HUDEP-2 (cell line): Measurements from ENCODE around the gene SMR3A.

Experiments
- DNase-seq, 76 experiments: peaks; one replicate each; lab custom pipeline; 2025; ENCODE audit not compliant: unreplicated experiment in 76 of 76; lab: John Stamatoyannopoulos, UW

Gene SMR3A

DNA sequence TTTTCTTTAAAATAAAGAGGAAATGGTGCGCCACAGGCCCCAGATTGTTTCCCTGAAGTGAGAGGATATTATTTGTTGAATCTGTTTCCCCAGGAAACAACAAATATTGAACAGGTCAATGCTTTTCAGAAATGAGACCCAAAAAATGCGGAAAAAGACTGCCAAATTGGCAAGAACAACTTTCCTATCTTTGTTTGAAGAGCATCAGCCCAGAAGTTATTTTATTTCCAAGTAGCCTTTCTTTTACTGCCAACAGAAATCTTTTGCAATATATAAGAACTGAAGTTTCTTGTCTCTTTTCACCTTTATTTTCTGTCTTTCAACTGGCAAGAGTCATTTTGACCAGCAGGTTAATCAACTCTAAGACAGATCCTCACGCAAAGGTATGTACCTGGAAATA lies at the start of gene SMR3A:
Gene SMR3A (plus strand): TSS at position 301 of the 400 bp plus-strand sequence. CDS start 1,356 bp downstream, outside the sequence.
- no peak for DNase-seq

DNA sequence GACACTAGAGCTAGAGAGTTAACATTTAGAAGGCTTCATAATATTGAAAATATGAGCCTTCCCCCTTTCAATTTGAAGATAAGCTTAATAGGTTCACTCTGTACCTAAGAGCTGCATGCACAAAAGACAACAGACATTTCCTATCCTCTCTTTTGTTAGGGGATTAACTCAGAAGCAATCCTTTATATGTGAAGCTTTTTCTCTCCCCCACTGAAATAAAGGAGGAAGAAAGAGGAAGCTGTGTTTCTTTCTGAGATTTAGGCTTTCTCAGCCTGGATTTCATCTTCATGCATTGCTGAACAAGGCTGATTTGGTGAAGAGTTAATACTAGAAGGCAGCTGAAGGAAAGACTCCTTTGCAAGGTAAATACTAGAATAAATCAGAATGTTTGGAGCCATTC lies 46.8 kb upstream of the SMR3A start:
- no peak for DNase-seq

DNA sequence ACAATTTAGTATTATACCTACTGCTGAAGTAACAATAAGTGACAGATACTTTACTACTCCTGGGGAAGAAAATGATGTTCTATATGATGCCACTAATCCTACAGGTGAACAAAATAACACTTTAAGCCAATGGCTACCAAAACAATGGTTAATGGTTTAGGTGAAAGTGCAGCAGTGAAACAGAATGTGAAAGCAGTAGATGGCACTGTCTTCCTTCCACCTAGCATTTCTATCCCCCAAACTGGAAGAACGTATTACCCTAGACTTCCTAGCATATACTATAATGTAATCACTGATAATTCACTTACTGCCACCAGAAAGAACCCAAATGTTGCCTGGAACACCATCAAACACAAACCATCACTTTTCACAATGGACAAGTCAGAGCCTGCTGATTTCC lies 44.6 kb upstream of the SMR3A start:
- DNase-seq, result no peak

DNA sequence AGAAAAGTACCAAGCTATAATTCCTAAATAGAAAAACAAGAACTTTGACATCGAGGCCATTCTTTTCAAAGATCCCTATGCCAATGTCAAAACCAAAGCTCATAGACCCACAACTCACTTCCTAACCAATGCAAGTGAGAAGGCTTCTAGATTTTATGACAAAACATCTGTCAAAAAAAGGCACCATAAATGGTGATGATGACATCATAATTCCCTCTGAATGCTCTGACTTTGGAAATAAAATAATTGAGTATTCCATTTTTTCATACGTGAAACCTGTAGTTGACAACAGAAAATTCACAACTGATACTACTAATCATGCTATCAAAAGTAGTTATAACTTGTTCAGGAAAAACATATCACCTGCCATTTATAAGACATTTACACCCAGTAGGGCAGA lies 34.5 kb upstream of the SMR3A start:
- no peak for DNase-seq

DNA sequence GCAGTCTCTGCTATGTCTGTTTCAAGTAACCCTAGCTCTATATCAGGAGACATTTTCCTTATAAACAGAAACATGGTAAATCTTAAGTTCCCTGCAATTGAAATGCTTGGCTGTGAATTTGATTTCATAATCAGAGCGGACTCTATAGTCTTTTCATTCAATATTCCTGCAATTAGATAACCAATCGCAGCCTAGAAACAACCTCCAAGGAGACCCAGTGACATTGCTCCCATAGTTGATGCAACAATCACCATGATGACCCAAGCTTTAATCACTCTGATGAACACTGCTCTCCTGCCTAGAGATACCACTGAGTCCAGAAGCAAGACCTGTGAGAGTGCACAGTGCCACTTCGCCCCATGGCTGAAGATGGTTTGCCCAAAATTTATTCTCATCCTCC lies 25.9 kb upstream of the SMR3A start, which contains the start of gene CABS1:
Gene CABS1 (plus strand): TSS at position 301 of the 400 bp plus-strand sequence. CDS start 59 bp downstream, at position 360.
- no peak for DNase-seq

DNA sequence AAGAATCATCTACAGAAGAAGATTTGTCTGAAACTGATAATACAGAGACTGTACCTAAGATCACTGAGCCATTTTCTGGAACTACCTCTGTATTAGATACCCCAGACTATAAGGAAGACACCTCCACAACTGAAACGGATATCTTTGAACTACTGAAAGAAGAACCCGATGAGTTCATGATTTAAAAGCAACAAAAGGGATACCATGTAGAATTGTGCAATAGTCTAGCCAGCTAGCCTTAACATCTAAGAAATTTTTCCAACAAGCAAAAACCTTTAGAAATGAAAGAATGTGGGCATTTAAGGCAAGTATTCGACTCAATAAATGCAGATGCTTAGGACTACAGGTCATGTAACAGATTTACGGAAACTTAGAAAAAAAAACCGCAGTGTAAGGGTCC lies 24.5 kb upstream of the SMR3A start:
- no peak for DNase-seq

DNA sequence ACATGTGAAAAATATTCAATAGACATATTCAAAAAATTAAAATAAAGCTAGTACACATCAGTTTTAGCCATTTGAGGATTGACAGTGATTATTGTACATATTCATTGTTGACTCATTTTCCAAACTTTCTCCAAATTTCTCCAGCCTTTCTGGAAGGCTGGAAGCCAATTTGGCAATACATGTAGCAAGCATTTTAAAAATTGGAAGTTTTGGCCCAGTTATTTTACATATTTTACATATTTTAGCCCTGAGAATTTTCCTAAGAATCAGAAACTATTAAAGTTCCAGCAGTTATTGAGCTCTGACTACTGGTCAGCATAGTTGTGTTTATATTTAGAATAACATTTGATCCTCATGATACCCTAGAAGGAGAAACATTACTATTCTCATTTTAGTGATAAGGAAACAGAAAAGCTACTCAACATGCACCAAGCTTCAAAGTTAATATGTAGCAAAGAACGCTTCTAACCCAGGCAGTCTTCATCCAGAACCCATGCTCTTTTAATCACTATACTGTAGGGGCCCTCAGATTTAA lies 22.6 kb upstream of the SMR3A start:
- no peak for DNase-seq

DNA sequence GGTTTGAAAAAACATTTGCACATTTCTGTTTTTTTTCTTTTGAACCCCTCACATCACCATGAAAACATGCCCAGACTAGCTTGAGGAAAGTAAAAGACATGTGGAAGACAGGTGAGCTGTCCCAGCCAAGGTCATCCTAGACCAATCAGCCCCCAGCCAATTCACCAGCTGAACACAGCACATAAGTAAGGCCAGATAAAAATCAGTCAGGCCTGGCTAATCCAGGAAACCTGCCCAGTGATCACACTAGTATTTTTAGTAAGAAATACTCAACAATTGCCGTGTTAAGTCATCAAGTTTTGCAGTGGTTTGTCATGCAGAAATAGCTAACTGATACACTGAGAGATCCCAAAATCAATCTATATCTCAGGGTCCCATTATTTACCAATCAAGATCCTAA lies 4.4 kb upstream of the SMR3A start:
- DNase-seq, result no peak

DNA sequence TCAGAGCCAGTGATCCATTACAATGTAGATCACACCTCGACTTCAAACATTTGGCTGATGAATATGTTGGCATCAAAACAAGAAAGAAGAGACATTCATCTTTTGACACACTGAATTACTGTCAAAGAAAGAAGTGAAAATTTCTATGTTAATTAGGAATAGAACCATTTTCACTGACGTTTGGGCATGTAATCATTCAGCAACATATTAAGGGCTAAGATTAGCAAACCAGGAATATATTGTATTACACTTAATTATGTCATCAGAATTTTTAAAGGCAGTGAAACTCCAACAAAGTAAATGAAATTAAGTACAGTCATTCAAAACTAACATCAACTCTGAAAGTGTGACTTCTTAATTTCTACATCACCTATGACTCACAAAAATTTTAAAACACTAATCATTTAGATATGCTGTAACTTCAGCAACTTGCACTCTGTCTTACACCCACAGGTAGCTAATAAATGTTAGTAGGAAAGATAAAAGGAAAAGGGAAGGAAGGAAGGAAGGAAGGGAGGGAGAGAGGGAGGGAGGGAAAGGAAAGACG lies 1.4 kb upstream of the SMR3A start:
- DNase-seq, result no peak

DNA sequence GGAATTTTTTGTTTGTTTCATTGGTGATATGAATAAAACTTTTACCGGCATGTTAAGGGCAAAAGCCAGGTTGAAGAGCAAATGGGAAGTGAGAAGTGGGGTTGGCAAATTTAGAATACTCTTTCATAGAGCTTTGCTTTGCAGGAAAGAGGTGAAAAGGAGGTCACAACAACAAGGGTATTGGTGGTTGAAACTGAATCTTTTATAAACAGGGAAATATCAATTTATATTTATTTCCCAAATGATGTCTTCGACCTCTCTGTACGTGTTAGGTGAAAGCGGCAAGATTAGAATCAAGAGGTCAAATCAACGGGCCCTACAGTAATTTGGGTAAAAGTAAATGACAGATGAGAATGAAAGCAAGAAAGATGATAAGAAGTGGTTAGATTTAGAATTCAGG lies 3.4 kb downstream of the SMR3A start:
- no peak for DNase-seq

DNA sequence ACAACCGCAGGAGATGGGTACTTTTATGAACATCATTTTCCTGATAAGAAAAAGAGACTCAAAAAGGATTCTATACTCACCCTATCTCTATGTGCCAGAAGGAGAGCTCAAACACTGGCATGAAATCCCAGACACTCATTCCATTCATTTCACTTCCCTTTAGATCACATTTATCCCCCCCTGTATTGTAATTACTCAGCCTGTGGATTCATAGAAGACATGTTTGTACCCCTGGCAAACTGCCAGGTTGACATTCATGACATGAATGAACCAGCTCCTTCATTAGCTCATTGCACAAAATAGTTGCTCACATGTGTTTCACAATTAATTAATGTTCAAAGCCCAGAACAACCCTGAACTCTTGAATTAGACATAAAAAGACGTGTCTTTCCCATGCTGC lies 4.9 kb downstream of the SMR3A start:
- no peak for DNase-seq

DNA sequence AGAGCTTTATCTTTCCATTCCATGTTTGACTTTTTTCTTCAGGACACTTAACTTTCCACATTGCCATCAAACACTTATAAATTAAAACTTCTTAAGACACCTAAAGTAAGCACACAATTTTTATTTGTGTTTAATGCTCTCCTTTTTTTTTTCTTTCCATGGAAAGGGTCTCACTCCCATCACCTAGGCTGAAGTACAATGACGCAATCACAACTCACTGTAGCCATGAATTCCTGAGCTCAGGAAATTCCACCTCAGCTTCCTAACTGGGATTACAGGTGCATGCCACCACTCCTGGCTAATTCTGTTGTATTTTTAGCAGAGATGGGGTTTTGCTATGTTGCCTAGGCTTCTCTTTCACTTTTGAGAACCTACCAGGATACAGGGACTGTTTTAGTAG lies 7.3 kb downstream of the SMR3A start:
- no peak for DNase-seq

DNA sequence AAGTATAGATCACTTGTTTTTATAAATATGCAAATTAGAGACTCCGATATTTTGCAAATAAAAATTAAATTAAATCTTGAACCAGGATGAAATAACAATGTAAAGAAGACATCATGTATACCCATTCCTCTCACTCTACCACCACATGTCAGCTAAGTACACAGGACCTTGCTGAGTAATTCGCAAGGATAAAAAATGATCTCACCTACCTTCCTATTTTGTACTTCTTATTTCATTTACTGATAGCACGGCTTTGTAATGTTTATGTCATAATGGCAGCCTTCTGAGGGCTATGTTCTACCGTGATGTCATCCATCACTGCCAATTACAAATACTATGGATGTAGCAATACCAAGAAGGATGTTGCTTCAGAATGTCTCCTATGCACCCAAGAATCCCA lies 11.4 kb downstream of the SMR3A start:
- no peak for DNase-seq

DNA sequence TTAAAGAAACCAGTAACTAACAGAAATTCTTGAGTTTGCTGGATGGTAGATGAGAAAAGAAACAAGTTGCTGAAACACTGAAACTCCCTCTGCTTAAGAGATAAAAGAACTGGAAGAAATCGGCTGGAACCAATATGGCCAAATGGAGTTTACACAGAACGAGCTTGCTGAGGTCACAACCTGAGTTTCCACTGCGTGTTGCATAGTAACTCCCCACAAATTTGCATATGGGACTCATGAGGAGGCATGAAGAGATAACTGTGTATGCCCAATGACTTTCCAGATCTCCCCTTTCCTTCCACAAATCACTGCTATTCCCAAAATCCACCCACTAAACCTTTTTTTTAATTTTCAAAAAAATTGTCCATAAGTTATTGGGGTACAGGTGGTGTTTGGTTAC lies 12.2 kb downstream of the SMR3A start:
- DNase-seq, result no peak

DNA sequence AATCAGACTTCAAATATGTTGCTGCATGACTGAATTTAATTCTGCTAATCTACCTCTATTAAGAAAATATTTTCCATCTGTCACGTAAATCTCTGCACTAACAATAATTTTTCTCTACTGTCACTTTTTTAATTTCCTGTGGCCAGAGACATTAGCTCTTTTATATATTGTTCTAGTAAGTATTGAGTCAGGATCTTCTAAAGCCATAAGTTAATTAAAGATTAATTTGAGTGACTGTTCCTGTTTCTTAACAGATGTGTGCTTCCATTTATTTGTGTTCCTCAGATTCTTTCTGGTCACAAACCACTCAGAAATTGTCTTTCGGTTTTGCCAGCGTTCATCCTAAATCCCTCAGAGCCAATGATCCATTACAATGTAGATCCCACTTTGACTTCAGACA lies 20.0 kb downstream of the SMR3A start:
- DNase-seq, result no peak

DNA sequence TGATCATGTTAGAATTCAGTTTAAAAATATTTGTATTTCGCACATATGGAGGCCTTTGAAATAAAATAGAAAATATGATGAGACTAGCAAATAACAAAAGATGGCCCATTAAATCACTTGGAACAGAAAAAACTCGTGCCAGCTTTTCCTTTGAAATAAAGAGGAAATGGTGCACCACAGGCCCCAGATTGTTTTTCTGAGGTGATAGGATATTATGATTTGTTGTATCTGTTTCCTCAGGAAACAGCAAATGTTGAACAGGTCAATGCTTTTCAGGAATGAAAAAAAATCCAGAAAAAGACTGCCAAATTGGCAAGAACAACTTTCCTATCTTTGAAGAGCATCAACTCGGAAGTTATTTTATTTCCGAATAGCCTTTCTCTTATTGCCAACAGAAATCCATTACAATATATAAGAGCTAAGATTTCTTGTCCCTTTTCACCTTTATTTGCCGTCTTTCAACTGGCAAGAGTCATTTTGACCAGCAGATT lies 22.2 kb downstream of the SMR3A start, which contains the start of gene SMR3B:
Gene SMR3B (plus strand): TSS at position 441 of the 491 bp plus-strand sequence. CDS start 1,380 bp downstream, outside the sequence.
- DNase-seq, result no peak

DNA sequence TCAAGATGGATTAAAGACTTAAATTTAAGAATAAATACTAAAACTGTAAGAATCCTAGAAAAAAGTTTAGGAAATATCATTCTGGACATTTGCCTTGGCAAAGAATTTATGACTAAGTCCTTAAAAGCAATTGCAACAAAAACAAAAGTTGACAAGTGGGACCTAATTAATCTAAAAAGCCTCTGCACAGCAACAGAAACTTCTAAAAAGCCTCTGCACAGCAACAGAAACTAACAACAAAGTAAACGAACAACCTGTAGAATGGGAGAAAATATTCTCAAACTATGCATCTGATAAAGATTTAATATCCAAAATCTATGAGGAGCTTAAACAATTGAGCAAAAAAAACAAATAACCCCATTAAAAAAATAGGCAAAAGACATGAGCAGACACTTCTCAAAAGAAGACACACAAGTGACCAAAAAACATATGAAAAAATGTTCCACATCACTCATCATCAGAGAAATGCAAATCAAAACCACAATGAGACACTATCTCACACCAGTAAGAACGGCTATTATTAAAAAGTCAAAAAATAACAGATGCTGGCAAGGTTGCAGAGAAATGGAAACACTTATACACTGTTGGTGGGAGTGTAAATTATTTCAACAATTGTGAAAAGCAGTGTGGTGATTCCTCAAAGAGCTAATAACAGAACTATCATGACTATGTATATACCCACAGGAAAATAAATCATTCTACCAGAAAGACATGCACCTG lies 31.7 kb downstream of the SMR3A start:
- DNase-seq, result no peak

DNA sequence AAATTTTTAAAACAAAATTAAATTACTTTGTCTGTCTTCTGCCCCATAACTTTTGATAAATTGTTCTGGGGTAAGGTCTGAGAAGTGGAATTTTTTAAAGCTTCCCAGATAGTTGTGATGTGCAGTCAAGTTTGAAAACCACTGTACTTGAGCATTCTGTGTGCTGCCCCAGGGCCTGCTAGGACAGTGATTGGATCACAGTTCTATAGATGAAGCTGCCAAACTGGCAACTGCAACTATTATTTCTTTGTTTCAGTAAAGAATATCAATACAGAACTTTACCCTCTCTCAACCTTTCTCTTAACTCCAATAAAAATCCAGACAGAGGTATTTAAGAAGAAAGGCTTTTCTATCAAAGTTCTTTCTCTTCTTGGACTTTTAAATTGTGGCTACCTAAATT lies 37.0 kb downstream of the SMR3A start, which contains the start of gene OPRPN:
Gene OPRPN (plus strand): TSS at position 361 of the 400 bp plus-strand sequence. CDS start 1,346 bp downstream, outside the sequence.
- no peak for DNase-seq

DNA sequence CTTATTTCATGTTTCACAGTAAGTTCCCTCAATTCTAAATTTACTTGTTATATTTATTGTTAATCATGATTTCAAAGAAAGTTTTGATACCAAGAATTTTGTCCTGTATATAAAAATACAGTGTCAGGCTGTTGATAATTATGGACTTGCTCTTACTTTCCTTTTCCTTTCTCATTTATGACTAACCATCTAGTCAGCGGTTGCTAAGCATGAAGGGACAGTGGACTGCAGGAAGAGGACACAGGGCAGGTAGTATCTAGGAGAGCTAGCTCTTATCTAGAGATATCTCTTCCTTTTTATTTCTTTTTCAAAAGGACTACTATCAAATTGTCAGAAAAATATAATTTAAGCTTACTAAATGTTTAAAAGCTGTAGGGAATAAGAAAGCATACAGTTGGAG lies 38.8 kb downstream of the SMR3A start:
- DNase-seq, result no peak

DNA sequence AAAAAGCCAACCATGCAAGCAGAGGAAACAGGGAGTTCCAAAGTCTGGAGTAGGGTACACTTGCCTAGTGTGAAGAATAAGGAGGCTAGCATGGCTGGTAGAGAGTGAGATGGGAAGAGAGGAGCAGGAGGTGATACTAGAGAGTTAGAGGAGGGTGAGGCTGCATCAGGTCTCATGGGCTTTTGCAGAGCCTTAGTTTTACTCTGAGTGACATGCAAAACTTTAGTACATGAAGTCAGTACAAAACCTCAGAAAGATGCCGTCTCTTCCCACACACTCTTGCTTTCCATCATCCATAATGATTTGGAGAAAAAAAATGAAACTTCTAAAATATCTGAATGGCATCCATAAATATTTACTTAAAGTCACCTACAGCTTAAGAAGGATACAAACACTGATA lies 42.2 kb downstream of the SMR3A start:
- no peak for DNase-seq

DNA sequence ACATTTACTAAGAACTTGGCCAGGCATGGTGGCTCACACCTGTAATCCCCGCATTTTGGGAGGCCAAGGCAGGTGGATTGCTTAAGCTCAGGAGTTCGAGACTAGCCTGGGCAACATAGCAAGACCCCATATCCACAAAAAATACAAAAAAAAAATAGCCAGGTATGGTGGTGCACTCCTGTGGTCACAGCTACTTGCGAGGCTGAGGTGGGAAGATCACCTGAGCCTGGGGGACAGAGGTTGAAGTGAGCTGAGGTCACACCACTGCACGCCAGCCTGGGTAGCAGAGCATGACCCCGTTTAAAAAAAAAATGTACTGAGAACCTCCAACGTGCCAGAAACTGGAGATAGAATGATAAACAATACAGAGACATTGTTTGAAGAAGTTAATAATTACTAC lies 45.2 kb downstream of the SMR3A start:
- no peak for DNase-seq
